Lower lobe of right lung (tissue), 2 donors: Measurements from ENCODE around the gene EPHA5. TPM values are rescaled to one million over a fixed set of nuclear protein-coding genes. Genes with fewer than 3 reads are reported as not detected.

ENCODE experiments used
- ATAC-seq, 2 donors: fragments of 200-7000 bp; cut with Tn5 transposase; one replicate each; pipeline ENCODE4 v1.9.1; 2020 to 2022; ENCODE audit warnings: mild to moderate bottlenecking in 2 of 2, moderate library complexity in 2 of 2
- DNase-seq: peaks from one replicate; pipeline ENCODE4 v3.0.0-alpha.2; 2020
- H3K27ac ChIP-seq: fragments of 200-600 bp; one replicate; pipeline ENCODE4 v1.8.0; 2022
- H3K27me3 ChIP-seq: fragments of 200-600 bp; one replicate; pipeline ENCODE4 v1.8.0; 2022; ENCODE audit warnings: low read depth
- H3K36me3 ChIP-seq: fragments of 200-600 bp; one replicate; pipeline ENCODE4 v1.8.0; 2022; ENCODE audit warnings: mild to moderate bottlenecking
- H3K4me1 ChIP-seq: fragments of 200-600 bp; one replicate; pipeline ENCODE4 v1.8.0; 2022
- H3K4me3 ChIP-seq: fragments of 200-600 bp; one replicate; pipeline ENCODE4 v1.8.0; 2022; ENCODE audit warnings: mild to moderate bottlenecking
- H3K9me3 ChIP-seq: fragments of 200-600 bp; one replicate; pipeline ENCODE4 v1.8.0; 2022
- intact Hi-C: fragments of 100-400 bp; cut with DNase I; formaldehyde crosslinking; loops from one replicate; pipeline ENCODE4 v1.11.0; 2022
- total RNA-seq: library from RNA; stranded (reverse); fragmentation: NEBNext Ultra II Directional; extraction: Animal tissue kit (Norgen Biotek cat#: 25700); gene quantifications from one replicate; pipeline ENCODE4 v1.2.1, GENCODE V29; 2021
- TF ChIP-seq, protein P1 (sequence below): fragments of 200-600 bp; IDR thresholded peaks from one replicate; pipeline ENCODE4 v1.8.0; 2022; ENCODE audit warnings: antibody characterized with exemption, mild to moderate bottlenecking
- donor health status: DM: no; HTN: yes; CAD: no; lungs with severe emphysema.

The EPHA5 gene
- total RNA-seq, 1 donor from 2014 or later = 0.09 TPM

DNA sequence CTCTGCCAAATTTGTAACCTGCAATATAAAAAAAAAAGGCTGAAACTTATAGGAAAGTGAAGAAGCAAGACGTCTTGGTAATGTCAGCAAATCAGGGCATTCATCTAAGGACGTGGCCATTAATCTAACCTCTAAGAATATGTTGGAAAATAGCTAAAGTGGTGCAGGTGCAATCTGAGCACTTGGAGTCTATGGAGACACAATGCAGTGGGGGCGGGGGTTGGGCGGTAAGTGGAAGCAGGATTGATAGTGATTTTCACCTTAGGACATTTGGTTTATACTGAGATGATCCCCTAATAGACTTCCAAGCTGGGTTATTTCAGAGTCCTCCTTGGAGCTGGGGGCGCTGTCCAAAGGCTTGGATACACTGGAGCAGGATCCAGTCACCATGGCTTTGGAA is 283.4 kb downstream of the EPHA5 start:
- H3K4me1 ChIP-seq = no peaks in the 10 kb centered on the region
- H3K27me3 ChIP-seq = no peaks in the 10 kb centered on the region
- no peaks in the 10 kb centered on the region for H3K9me3 ChIP-seq
- H3K27ac ChIP-seq = no peak overlapping the region
- DNase-seq (no peak), ATAC-seq (no peak)
- TF ChIP-seq, protein P1, sequence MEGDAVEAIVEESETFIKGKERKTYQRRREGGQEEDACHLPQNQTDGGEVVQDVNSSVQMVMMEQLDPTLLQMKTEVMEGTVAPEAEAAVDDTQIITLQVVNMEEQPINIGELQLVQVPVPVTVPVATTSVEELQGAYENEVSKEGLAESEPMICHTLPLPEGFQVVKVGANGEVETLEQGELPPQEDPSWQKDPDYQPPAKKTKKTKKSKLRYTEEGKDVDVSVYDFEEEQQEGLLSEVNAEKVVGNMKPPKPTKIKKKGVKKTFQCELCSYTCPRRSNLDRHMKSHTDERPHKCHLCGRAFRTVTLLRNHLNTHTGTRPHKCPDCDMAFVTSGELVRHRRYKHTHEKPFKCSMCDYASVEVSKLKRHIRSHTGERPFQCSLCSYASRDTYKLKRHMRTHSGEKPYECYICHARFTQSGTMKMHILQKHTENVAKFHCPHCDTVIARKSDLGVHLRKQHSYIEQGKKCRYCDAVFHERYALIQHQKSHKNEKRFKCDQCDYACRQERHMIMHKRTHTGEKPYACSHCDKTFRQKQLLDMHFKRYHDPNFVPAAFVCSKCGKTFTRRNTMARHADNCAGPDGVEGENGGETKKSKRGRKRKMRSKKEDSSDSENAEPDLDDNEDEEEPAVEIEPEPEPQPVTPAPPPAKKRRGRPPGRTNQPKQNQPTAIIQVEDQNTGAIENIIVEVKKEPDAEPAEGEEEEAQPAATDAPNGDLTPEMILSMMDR = no peak
- H3K4me3 ChIP-seq = no peak overlapping the region
- intact Hi-C loops = no loop called here
- no peaks in the 10 kb centered on the region for H3K36me3 ChIP-seq

DNA sequence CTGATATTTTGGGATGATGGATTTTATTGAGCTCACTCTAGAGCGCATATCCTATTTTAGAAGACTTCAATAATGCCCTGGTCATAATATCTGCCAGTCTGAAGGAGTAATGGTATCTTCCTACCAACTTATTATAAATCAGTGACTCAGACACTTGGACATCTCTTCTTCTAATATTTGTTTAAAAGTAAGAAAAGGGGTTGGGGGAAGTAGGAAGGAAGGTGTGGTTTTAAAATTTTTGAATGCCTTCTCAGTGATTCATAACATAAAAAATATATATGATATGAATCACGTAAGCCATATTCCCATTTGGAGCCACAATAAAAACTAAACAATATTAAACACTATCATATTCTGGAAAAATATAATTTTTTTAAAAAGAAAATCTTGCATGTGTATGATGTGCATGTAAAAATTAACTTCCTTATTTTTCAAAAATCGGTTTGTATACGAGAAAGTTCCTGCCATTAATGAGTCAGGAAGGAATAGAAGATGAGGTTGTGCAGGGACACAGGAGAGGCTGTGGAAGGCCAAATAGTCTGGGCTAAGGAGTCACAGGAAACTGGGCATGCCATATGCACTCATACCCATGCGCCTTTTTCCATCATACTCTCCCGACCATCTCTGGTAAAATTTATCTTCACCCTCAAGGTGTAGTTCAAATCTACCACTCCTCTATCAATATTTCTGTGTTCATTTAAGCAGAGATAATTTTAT is 286.5 kb downstream of the EPHA5 start:
- Histone ChIP-seq H3K27me3 (no peaks in the 10 kb centered on the region), H3K4me3 (no peak overlapping the region), H3K4me1 (no peaks in the 10 kb centered on the region), H3K9me3 (no peaks in the 10 kb centered on the region), H3K27ac (no peak overlapping the region), H3K36me3 (no peaks in the 10 kb centered on the region)
- TF ChIP-seq, protein P1 = no peak
- DNase-seq (no peak), ATAC-seq (no peak)
- intact Hi-C loops = no loop called here

DNA sequence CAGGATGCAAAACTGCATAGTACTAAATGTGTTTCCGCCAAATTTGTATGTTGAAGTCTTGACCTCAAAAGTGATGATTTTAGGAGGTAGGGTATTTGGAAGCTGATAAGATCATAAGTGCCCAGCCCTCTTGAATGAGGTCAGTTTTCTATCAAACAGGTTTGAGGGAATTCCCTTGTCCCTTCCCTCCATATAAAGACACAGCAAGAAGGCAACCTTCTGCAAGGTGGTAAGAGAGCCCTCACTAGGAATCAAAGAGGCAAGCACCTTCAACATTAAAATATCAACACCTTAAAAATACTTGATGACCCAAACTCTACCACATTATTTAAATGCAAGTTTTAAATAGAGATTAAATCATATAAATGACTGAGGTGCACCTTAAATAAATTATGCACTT is 288.6 kb downstream of the EPHA5 start:
- Histone ChIP-seq H3K27me3 (no peaks in the 10 kb centered on the region), H3K4me1 (no peaks in the 10 kb centered on the region), H3K36me3 (no peaks in the 10 kb centered on the region), H3K4me3 (no peak overlapping the region), H3K27ac (no peak overlapping the region), H3K9me3 (no peaks in the 10 kb centered on the region)
- ATAC-seq (no peak), DNase-seq (no peak)
- TF ChIP-seq, protein P1 = no peak
- intact Hi-C loops = no loop called here

DNA sequence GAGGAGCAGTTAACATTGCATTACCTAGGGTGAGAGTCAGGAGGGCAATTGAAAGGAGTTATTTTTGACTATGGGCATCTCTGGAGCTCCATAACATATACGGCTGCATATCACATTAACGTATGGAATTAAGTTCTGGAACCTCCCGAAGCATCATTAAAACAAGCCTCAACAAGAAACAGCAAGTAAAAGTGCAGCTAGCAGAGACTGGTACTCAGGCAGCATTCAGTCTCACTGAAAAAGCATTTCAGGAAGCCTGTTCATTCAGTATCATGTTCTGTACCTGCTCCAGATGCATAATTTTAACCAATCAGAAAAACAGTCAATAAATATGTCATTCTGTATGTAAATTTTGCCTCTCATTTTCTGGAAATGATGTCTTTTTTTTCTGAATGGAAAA is 299.6 kb downstream of the EPHA5 start:
- intact Hi-C loops = no loop called here
- TF ChIP-seq, protein P1 = no peak
- Histone ChIP-seq H3K27ac (no peak overlapping the region), H3K27me3 (no peaks in the 10 kb centered on the region), H3K9me3 (no peaks in the 10 kb centered on the region), H3K4me3 (no peak overlapping the region), H3K36me3 (no peaks in the 10 kb centered on the region), H3K4me1 (no peaks in the 10 kb centered on the region)
- no peak for DNase-seq
- no peak for ATAC-seq

DNA sequence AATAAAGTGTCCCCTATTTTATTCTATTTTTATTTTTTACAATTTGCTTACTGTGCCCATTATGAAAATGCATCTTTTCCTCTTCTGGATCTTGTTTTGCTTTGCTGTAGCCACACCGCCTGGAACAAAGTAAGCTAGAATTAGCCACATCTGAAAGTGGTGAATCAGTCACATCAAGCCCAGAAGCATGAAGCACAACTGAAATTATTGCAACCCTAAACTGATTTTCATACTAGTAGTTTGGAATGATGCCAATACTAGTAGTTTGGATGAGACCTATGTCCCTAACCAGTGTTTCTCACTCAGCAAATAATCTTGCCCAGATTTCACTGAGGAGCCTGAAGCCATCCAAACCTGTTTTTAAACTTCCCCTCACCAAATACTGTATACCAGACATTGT is 303.0 kb downstream of the EPHA5 start:
- H3K9me3 ChIP-seq = no peaks in the 10 kb centered on the region
- H3K4me3 ChIP-seq = no peak overlapping the region
- DNase-seq (no peak), ATAC-seq (no peak)
- H3K27me3 ChIP-seq = no peaks in the 10 kb centered on the region
- H3K27ac ChIP-seq = no peak overlapping the region
- H3K4me1 ChIP-seq = no peaks in the 10 kb centered on the region
- intact Hi-C loops = no loop called here
- TF ChIP-seq, protein P1 = no peak
- no peaks in the 10 kb centered on the region for H3K36me3 ChIP-seq
